IMR-90 (cell line): ENCODE data around the gene IQCF6.
"Not testable (repeated sequence)": the region's sequence is repeated elsewhere in the genome, so short reads cannot be mapped to it uniquely, and the experiment has no call there.

Source experiments
- BHLHE40 ChIP-seq: fragments of 150-350 bp; IDR thresholded peaks from 2 replicates; pipeline ENCODE4 v1.6.1; 2016; ENCODE audit warnings: mild to moderate bottlenecking, low read depth, low read length
- CEBPB ChIP-seq: IDR thresholded peaks from 2 replicates; pipeline ENCODE4 v1.6.1; 2012; ENCODE audit warnings: low read depth, low read length, improper control_type of control experiment
- CTCF ChIP-seq: conservative IDR thresholded peaks from 2 replicates; pipeline ENCODE4 v1.5.1; 2012; ENCODE audit warnings: mild to moderate bottlenecking, low read depth, low read length, improper control_type of control experiment
- ELK1 ChIP-seq: fragments of 150-350 bp; IDR thresholded peaks from 2 replicates; pipeline ENCODE4 v1.6.1; 2016; ENCODE audit warnings: low read depth, mild to moderate bottlenecking, low read length, moderate library complexity, borderline replicate concordance
- MXI1 ChIP-seq: IDR thresholded peaks from 2 replicates; pipeline ENCODE4 v1.6.1; 2012; ENCODE audit warnings: low read depth, mild to moderate bottlenecking, low read length, moderate library complexity, borderline replicate concordance
- POLR2A ChIP-seq: IDR thresholded peaks from 2 replicates; pipeline ENCODE4 v1.6.1; 2012; ENCODE audit warnings: mild to moderate bottlenecking, low read depth, low read length
- RAD21 ChIP-seq: IDR thresholded peaks from 2 replicates; pipeline ENCODE4 v1.6.1; 2012; ENCODE audit warnings: low read length, improper control_type of control experiment
- SMC3 ChIP-seq: fragments of 150-350 bp; IDR thresholded peaks from 2 replicates; pipeline ENCODE4 v1.6.1; 2016; ENCODE audit warnings: low read depth, mild to moderate bottlenecking, antibody characterized with exemption, low read length, moderate library complexity
- USF2 ChIP-seq: fragments of 150-350 bp; IDR thresholded peaks from 2 replicates; pipeline ENCODE4 v1.6.1; 2017; ENCODE audit warnings: mild to moderate bottlenecking, antibody characterized with exemption, low read length, low read depth

DNA sequence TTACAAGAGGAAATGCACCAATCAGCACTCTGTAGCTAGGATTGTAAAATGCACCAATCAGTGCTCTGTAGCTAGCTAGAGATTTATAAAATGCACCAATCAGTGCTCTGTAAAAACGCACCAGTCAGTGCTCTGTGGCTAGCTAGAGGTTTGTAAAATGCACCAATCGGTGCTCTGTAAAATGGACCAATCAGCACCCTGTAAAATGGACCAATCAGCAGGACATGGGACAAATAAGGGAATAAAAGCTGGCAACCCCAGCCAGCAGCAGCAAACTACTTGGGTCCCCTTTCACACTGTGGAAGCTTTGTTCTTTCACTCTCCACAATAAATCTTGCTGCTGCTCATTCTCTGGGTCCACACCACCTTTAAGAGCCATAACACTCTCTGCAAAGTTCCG, 36.7 kb downstream of the IQCF6 start:
- not testable (repeated sequence) for TF ChIP-seq CTCF, CEBPB, BHLHE40, MXI1, POLR2A, USF2, RAD21, ELK1, SMC3
